Medulla oblongata (tissue), 1 donor: ENCODE data around the gene STUM.
"Not testable (repeated sequence)": the region's sequence is repeated elsewhere in the genome, so short reads cannot be mapped to it uniquely, and the experiment has no call there.

ENCODE experiments used
- DNase-seq: peaks from one replicate; pipeline ENCODE4 v3.0.0-alpha.2; 2015; ENCODE audit errors: extremely low spot score

The STUM gene

GRCh38 chr1:226580625-226581270 lies 32.2 kb downstream of the STUM start:
- no peak for DNase-seq

GRCh38 chr1:226581650-226582330 lies 33.2 kb downstream of the STUM start:
- DNase-seq, result no peak

GRCh38 chr1:226582966-226583365 lies 34.4 kb downstream of the STUM start:
- DNase-seq, result no peak

- DNase-seq, result no peak
These were observed 35.6 kb downstream of the STUM start for GRCh38 chr1:226584164-226584563.

- DNase-seq, result no peak
These were observed 37.6 kb downstream of the STUM start for GRCh38 chr1:226586116-226586515.

GRCh38 chr1:226586650-226587422 lies 38.3 kb downstream of the STUM start:
- no peak for DNase-seq

- DNase-seq, result no peak
These were observed 39.9 kb downstream of the STUM start for GRCh38 chr1:226588484-226588883.

GRCh38 chr1:226589008-226589733 lies 40.6 kb downstream of the STUM start:
- DNase-seq, result no peak

GRCh38 chr1:226590614-226591013 lies 42.0 kb downstream of the STUM start:
- no peak for DNase-seq

GRCh38 chr1:226593541-226593940 lies 45.0 kb downstream of the STUM start:
- DNase-seq, result no peak

GRCh38 chr1:226596531-226597165 lies 48.1 kb downstream of the STUM start:
- DNase-seq, result no peak

- no peak for DNase-seq
These were observed 49.3 kb downstream of the STUM start for GRCh38 chr1:226597616-226598454.

GRCh38 chr1:226598455-226598849 lies 49.9 kb downstream of the STUM start:
- no peak for DNase-seq

- not testable (repeated sequence) for DNase-seq
These were observed 50.4 kb downstream of the STUM start for GRCh38 chr1:226598955-226599354.

GRCh38 chr1:226599636-226600238 lies 51.2 kb downstream of the STUM start:
- no peak for DNase-seq

GRCh38 chr1:226600254-226600653 lies 51.7 kb downstream of the STUM start:
- no peak for DNase-seq

- DNase-seq, result no peak
These were observed 52.9 kb downstream of the STUM start for GRCh38 chr1:226601456-226601855.

GRCh38 chr1:226602186-226603021 lies 53.8 kb downstream of the STUM start:
- no peak for DNase-seq
